Transverse colon (tissue), 4 donors: ENCODE data around the gene ZFHX3. TPM values are rescaled to one million over a fixed set of nuclear protein-coding genes. Genes with fewer than 3 reads are reported as not detected.
A peak's percentile ranks its signal among the peaks of the same experiment; 100 is the strongest.

ENCODE experiments used
- DNase-seq: peaks from one replicate; pipeline ENCODE4 v3.0.0-alpha.2; 2019
- H3K27ac ChIP-seq, 4 donors: fragments of 200-600 bp; sonication (generic); 2 replicates each; pipeline ENCODE4 v1.5.1; 2016 to 2018; ENCODE audit warnings: inconsistent platforms in 4 of 4
- H3K27me3 ChIP-seq: fragments of 200-600 bp; sonication (generic); 2 replicates; pipeline ENCODE4 v1.5.1; 2017; ENCODE audit warnings: inconsistent platforms
- H3K36me3 ChIP-seq, 4 donors: fragments of 200-600 bp; sonication (generic); 2 replicates each; pipeline ENCODE4 v1.5.1; 2017 to 2019; ENCODE audit warnings: inconsistent platforms in 4 of 4
- H3K4me1 ChIP-seq, 4 donors: fragments of 200-600 bp; sonication (generic); 2 replicates each; pipeline ENCODE4 v1.5.1; 2017 to 2020; ENCODE audit warnings: inconsistent platforms in 4 of 4
- H3K4me3 ChIP-seq, 4 donors: fragments of 200-600 bp; sonication (generic); 1 replicate in 1 of 4; 2 replicates in 3 of 4; pipeline versions ENCODE4 v1.5.1 to v1.6.1; 2017 to 2019; ENCODE audit warnings: inconsistent platforms in 4 of 4
- H3K9me3 ChIP-seq, 2 donors: fragments of 200-600 bp; sonication (generic); 2 replicates each; pipeline ENCODE4 v1.5.1; 2017 to 2019; ENCODE audit warnings: inconsistent platforms in 2 of 2
- CTCF ChIP-seq, 5 experiments: fragments of 200-600 bp in 3 of 5; fragments of 450-650 bp in 2 of 5; sonication (generic) in 3 of 5; IDR thresholded peaks; 1 replicate in 2 of 5; 2 replicates in 3 of 5; pipeline ENCODE4 v1.5.1; 2016 to 2017; ENCODE audit warnings: antibody characterized with exemption in 5 of 5, inconsistent platforms in 3 of 5, mild to moderate bottlenecking in 2 of 5, moderate library complexity in 1 of 5
- EP300 ChIP-seq: sonication (generic); formaldehyde crosslinking; IDR thresholded peaks from one replicate; pipeline ENCODE4 v1.6.1; 2017; ENCODE audit warnings: antibody characterized with exemption, low read depth
- POLR2A ChIP-seq: fragments of 450-650 bp; IDR thresholded peaks from one replicate; pipeline ENCODE4 v1.6.1; 2016; ENCODE audit warnings: antibody characterized with exemption, mild to moderate bottlenecking, moderate library complexity
- POLR2AphosphoS5 ChIP-seq, 3 donors: sonication (generic); formaldehyde crosslinking; IDR thresholded peaks; one replicate each; pipeline ENCODE4 v1.6.1; 2016; ENCODE audit warnings: antibody characterized with exemption in 3 of 3
- WGBS, 2 donors: methylation state at CpG; one replicate each; pipeline ENCODE4 v1.1.5; 2018; ENCODE audit warnings: low coverage in 1 of 2; 5-methylcytosine and 5-hydroxymethylcytosine counted together
- in situ Hi-C, 4 donors: fragments of 200-750 bp; cut with MboI; loops; one replicate each; pipeline versions ENCODE4 v1.15.0 to v1.15.1; 2017; ENCODE audit warnings: low sequenced_read_pairs in 3 of 4, low pct_ligation_motif_present in 1 of 4, low pct_unique_long_range_greater_than_20kb in 1 of 4
- intact Hi-C: fragments of 100-400 bp; cut with DNase I; formaldehyde crosslinking; loops from one replicate; pipeline ENCODE4 v1.15.1; 2023; ENCODE audit warnings: low total_unique reads
- total RNA-seq, 4 donors: library from RNA; depleted of rRNA; stranded (reverse); fragments of >200 nt; gene quantifications; one replicate each; pipeline ENCODE4 v1.1.0, GENCODE V29; 2016

Gene ZFHX3
- total RNA-seq, 4 donors from 2014 or later = 12.3 to 23.7 (median 15.3) TPM

GRCh38 chr16:73047221-73047535, 750 bp downstream of the ZFHX3 start:
- in situ Hi-C loops (loop anchor here in 1 of 4 donors (25.0 kb wide), 1 partner anchor 210 kb away; no protein-coding TSS in a partner anchor), intact Hi-C loops (loop anchor here (5.0 to 10.0 kb wide), 2 partner anchors 112 to 215 kb away; no protein-coding TSS in a partner anchor)
- WGBS, 2 donors = 36 to 50% methylated on average over 4 to 6 of the region's 6 CpGs

DNA sequence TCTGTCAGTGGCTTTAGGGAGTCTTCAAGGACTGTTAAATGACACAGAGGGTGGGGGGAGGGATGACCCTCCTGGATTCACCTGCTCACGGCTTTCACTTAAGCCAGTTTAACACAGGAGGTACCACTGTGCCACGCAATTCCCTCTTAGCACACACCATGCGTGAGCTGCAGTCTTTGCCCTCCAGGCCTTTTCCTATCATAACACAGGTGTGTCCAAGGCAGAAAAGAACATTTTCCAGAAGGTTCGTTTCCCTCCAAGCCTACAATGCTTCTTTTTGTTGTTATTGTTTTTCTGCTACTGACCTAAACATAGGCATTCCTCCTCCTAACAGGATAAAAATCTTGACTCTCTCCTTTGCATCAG, 1.1 kb downstream of the ZFHX3 start:
- no peaks in the 10 kb centered on the region for H3K36me3 ChIP-seq
- H3K4me1 ChIP-seq = peaks cover 33 to 86% (median 69%) of the 10 kb centered on the region in 4 donors
- peak overlapping the region in 2 of 4 donors; percentile 78 to 95 for H3K4me3 ChIP-seq
- H3K27ac ChIP-seq = peak overlapping the region; percentile 92 to 96 (median 96)
- no peak for DNase-seq
- intact Hi-C loops = loop anchor here (5.0 to 10.0 kb wide), 2 partner anchors 112 to 215 kb away; no protein-coding TSS in a partner anchor
- in situ Hi-C loops = loop anchor here in 1 of 4 donors (25.0 kb wide), 1 partner anchor 210 kb away; no protein-coding TSS in a partner anchor
- no peaks in the 10 kb centered on the region for H3K9me3 ChIP-seq
- no peak for TF ChIP-seq CTCF (IDR thresholded peaks at IDR 0.05)
- no peak for TF ChIP-seq POLR2AphosphoS5 (IDR thresholded peaks at IDR 0.05)
- no peak for TF ChIP-seq POLR2A
- no peak for TF ChIP-seq EP300
- no peaks in the 10 kb centered on the region for H3K27me3 ChIP-seq
- WGBS, 2 donors = 45 to 86% methylated on average over 3 to 4 of the region's 4 CpGs

More at GRCh38 chr16:73047221-73047535, 750 bp downstream of the ZFHX3 start:
- TF ChIP-seq CTCF (IDR thresholded peaks at IDR 0.05) = no peak
- no peak for TF ChIP-seq POLR2A
- no peak for TF ChIP-seq EP300
- TF ChIP-seq POLR2AphosphoS5 (IDR thresholded peaks at IDR 0.05) = no peak
- Histone ChIP-seq H3K27ac (peak overlapping the region; percentile 92 to 96 (median 96)), H3K4me1 (peaks cover 33 to 86% (median 67%) of the 10 kb centered on the region in 4 donors), H3K27me3 (no peaks in the 10 kb centered on the region), H3K4me3 (peak overlapping the region; percentile 55 to 95 (median 72)), H3K36me3 (no peaks in the 10 kb centered on the region), H3K9me3 (no peaks in the 10 kb centered on the region)
- DNase-seq = no peak

- no peaks in the 10 kb centered on the region for H3K36me3 ChIP-seq
- 18 to 44% methylated on average over 6 to 8 of the region's 8 CpGs for WGBS, 2 donors
- no peaks in the 10 kb centered on the region for H3K27me3 ChIP-seq
- no peaks in the 10 kb centered on the region for H3K9me3 ChIP-seq
- no peak for DNase-seq
- in situ Hi-C loops (loop anchor here in 1 of 4 donors (25.0 kb wide), 1 partner anchor 209 kb away; no protein-coding TSS in a partner anchor), intact Hi-C loops (loop anchor here (5.0 to 10.0 kb wide), 2 partner anchors 112 to 214 kb away; no protein-coding TSS in a partner anchor)
- peaks cover 33 to 81% (median 67%) of the 10 kb centered on the region in 4 donors for H3K4me1 ChIP-seq
- H3K4me3 ChIP-seq = peak overlapping the region in 2 of 4 donors; percentile 78 to 95
- peak overlapping the region; percentile 92 to 96 (median 96) for H3K27ac ChIP-seq
- TF ChIP-seq EP300 (no peak), CTCF (IDR thresholded peaks at IDR 0.05) (no peak), POLR2AphosphoS5 (IDR thresholded peaks at IDR 0.05) (no peak), POLR2A (no peak)
Observed at GRCh38 chr16:73046202-73046848, 1.6 kb downstream of the ZFHX3 start.

- Histone ChIP-seq H3K4me3 (no peak overlapping the region), H3K9me3 (no peaks in the 10 kb centered on the region), H3K4me1 (peaks cover 10 to 58% (median 45%) of the 10 kb centered on the region in 4 donors), H3K36me3 (no peaks in the 10 kb centered on the region), H3K27ac (peak overlapping the region; percentile 92 to 96 (median 96)), H3K27me3 (no peaks in the 10 kb centered on the region)
- DNase-seq = no peak
- 60 to 64% methylated on average over 1 to 6 of the region's 6 CpGs for WGBS, 2 donors
- intact Hi-C loops = loop anchor here (10.0 kb wide), 1 partner anchor 109 kb away; no protein-coding TSS in a partner anchor
- TF ChIP-seq EP300 (no peak), POLR2A (no peak), CTCF (IDR thresholded peaks at IDR 0.05) (no peak), POLR2AphosphoS5 (IDR thresholded peaks at IDR 0.05) (no peak)
- in situ Hi-C loops = loop anchor here in 1 of 4 donors (25.0 kb wide), 1 partner anchor 207 kb away; no protein-coding TSS in a partner anchor
Observed at GRCh38 chr16:73043828-73044467, 4.0 kb downstream of the ZFHX3 start.
